Adrenal gland (tissue), 12 donors: Measurements from ENCODE around the gene SCN8A. TPM values are rescaled to one million over a fixed set of nuclear protein-coding genes. Genes with fewer than 3 reads are reported as not detected.

ENCODE experiments used
- DNase-seq, 7 donors: peaks; one replicate each; pipeline ENCODE4 v3.0.0-alpha.2; 2019 to 2020
- H3K27ac ChIP-seq, 5 donors: fragments of 200-600 bp; sonication (generic) in 4 of 5; 1 replicate in 3 of 5; 2 replicates in 2 of 5; pipeline versions ENCODE4 v1.5.1 to v1.8.0; 2016 to 2020; ENCODE audit warnings: mild to moderate bottlenecking in 1 of 5
- H3K27me3 ChIP-seq: fragments of 200-600 bp; 2 replicates; pipeline ENCODE4 v1.8.0; 2021
- H3K36me3 ChIP-seq, 2 donors: fragments of 200-600 bp; replicated peaks in 1 of 2; 1 replicate in 1 of 2; 2 replicates in 1 of 2; pipeline versions ENCODE4 v1.5.1 to v1.8.0; 2018 to 2022
- H3K4me1 ChIP-seq, 2 donors: fragments of 200-600 bp; replicated peaks in 1 of 2; 1 replicate in 1 of 2; 2 replicates in 1 of 2; pipeline versions ENCODE4 v1.5.1 to v1.8.0; 2018 to 2021
- H3K4me3 ChIP-seq, 4 donors: fragments of 200-600 bp; sonication (generic) in 3 of 4; one replicate each; pipeline ENCODE4 v1.5.1; 2016 to 2018
- H3K9me3 ChIP-seq, 3 donors: fragments of 200-600 bp; sonication (generic) in 1 of 3; replicated peaks in 1 of 3; 1 replicate in 2 of 3; 2 replicates in 1 of 3; pipeline versions ENCODE4 v1.5.1 to v1.8.0; 2016 to 2021
- CTCF ChIP-seq, 6 experiments: fragments of 450-650 bp in 4 of 6; fragments of 200-600 bp in 2 of 6; sonication (generic) in 1 of 6; IDR thresholded peaks; 1 replicate in 5 of 6; 2 replicates in 1 of 6; pipeline versions ENCODE4 v1.5.1 to v1.8.0; 2016 to 2021; ENCODE audit warnings: antibody characterized with exemption in 6 of 6, mild to moderate bottlenecking in 2 of 6, moderate library complexity in 1 of 6
- POLR2A ChIP-seq, 2 donors: fragments of 450-650 bp; IDR thresholded peaks; one replicate each; pipeline ENCODE4 v1.6.1; 2017; ENCODE audit warnings: antibody characterized with exemption in 2 of 2, mild to moderate bottlenecking in 2 of 2, moderate library complexity in 1 of 2
- WGBS, 4 donors: extraction: QIAGEN DNeasy Blood & Tissue Kit in 2 of 4; methylation state at CpG; one replicate each; pipeline versions ENCODE4 v1.1.5 to v1.1.7; 2013 to 2017; 5-methylcytosine and 5-hydroxymethylcytosine counted together
- intact Hi-C, 2 donors: fragments of 100-400 bp; cut with DNase I; formaldehyde crosslinking; loops; one replicate each; pipeline versions ENCODE4 v1.14.1 to v1.15.0; 2022 to 2023
- polyA plus RNA-seq, 3 donors: library from polyadenylated mRNA; stranded (reverse); fragments of 200-250 nt in 2 of 3; fragments of 350-450 nt in 1 of 3; fragmentation: Illumina TruSeq in 1 of 3; extraction: RNeasy Lipid Tissue Mini Kit (QIAGEN cat#74804) in 1 of 3; gene quantifications; one replicate each; pipeline ENCODE4 v1.2.3, GENCODE V29; 2013 to 2014
- total RNA-seq, 9 donors: library from RNA; depleted of rRNA in 4 of 9; stranded (reverse); fragments of >200 nt in 4 of 9; fragments of 120-200 nt in 1 of 9; fragmentation: NEBNext Ultra II Directional in 1 of 9; extraction: Animal tissue kit (Norgen Biotek cat#: 25700) in 1 of 9; gene quantifications; one replicate each; pipeline versions ENCODE4 v1.1.0 to v1.2.4, GENCODE V29; 2013 to 2023
- donor health status: healthy with polysubstance abuse.
- donor health status: Bipolar disorder and iron deficiency.
- donor health status: DM: yes; HTN: yes; CAD: no.
- donor health status: DM: no; HTN: no; CAD: no.
- donor health status: DM: no; HTN: no; CAD: no.
- donor health status: DM: yes; HTN: yes; CAD: no.

Gene SCN8A
- total and polyA plus RNA-seq, 12 donors, result 0.69 to 7.0 (median 2.0) TPM

- intact Hi-C loops, result loop anchor here in 1 of 2 donors (10.0 kb wide), 1 partner anchor 395 kb away; the partner anchor contains the start of gene SLC4A8
- Histone ChIP-seq H3K4me3 (peak overlapping the region in 1 of 4 donors; percentile 60), H3K27me3 (peaks cover 12% of the 10 kb centered on the region), H3K9me3 (no peaks in the 10 kb centered on the region), H3K27ac (peak overlapping the region in 1 of 5 donors; percentile 55), H3K4me1 (peaks cover 0 to 3% of the 10 kb centered on the region in 2 donors), H3K36me3 (no peaks in the 10 kb centered on the region)
- no peak for TF ChIP-seq CTCF (IDR thresholded peaks at IDR 0.05)
- no peak for TF ChIP-seq POLR2A (IDR thresholded peaks at IDR 0.05)
- 30 to 44% (median 37%) methylated on average over 16 to 32 of the region's 32 CpGs for WGBS, 4 donors
- DNase-seq, result no peak
These were observed 228.9 kb downstream of the SCN8A start for GRCh38 chr12:51819736-51820525.

GRCh38 chr12:51820526-51821439, 229.8 kb downstream of the SCN8A start:
- Histone ChIP-seq H3K36me3 (no peaks in the 10 kb centered on the region), H3K27ac (peak overlapping the region in 1 of 5 donors; percentile 55), H3K9me3 (no peaks in the 10 kb centered on the region), H3K4me1 (no peaks in the 10 kb centered on the region), H3K4me3 (peak overlapping the region in 1 of 4 donors; percentile 60), H3K27me3 (peaks cover 12% of the 10 kb centered on the region)
- peak in 2 of 7 donors; percentile 26 to 35 for DNase-seq
- intact Hi-C loops, result loop anchor here in 1 of 2 donors (10.0 kb wide), 1 partner anchor 396 kb away; the partner anchor contains the start of gene SLC4A8
- 13 to 20% (median 16%) methylated on average over 2 to 113 of the region's 113 CpGs for WGBS, 4 donors
- TF ChIP-seq CTCF (IDR thresholded peaks at IDR 0.05), result no peak
- peak in 1 of 2 donors; percentile 23 for TF ChIP-seq POLR2A (IDR thresholded peaks at IDR 0.05)

GRCh38 chr12:51821440-51822260, 230.6 kb downstream of the SCN8A start:
- no peak for DNase-seq
- WGBS, 4 donors, result 21 to 34% (median 29%) methylated on average over 15 to 101 of the region's 101 CpGs
- H3K9me3 ChIP-seq, result no peaks in the 10 kb centered on the region
- peak overlapping the region in 1 of 4 donors; percentile 60 for H3K4me3 ChIP-seq
- no peaks in the 10 kb centered on the region for H3K36me3 ChIP-seq
- H3K4me1 ChIP-seq, result no peaks in the 10 kb centered on the region
- TF ChIP-seq CTCF (IDR thresholded peaks at IDR 0.05) (no peak), POLR2A (IDR thresholded peaks at IDR 0.05) (no peak)
- H3K27ac ChIP-seq, result peak overlapping the region in 1 of 5 donors; percentile 55
- peaks cover 12% of the 10 kb centered on the region for H3K27me3 ChIP-seq
- intact Hi-C loops, result loop anchor here in 1 of 2 donors (10.0 kb wide), 1 partner anchor 397 kb away; the partner anchor contains the start of gene SLC4A8
